ENCODE measurements around the gene TRUB2.

DNA sequence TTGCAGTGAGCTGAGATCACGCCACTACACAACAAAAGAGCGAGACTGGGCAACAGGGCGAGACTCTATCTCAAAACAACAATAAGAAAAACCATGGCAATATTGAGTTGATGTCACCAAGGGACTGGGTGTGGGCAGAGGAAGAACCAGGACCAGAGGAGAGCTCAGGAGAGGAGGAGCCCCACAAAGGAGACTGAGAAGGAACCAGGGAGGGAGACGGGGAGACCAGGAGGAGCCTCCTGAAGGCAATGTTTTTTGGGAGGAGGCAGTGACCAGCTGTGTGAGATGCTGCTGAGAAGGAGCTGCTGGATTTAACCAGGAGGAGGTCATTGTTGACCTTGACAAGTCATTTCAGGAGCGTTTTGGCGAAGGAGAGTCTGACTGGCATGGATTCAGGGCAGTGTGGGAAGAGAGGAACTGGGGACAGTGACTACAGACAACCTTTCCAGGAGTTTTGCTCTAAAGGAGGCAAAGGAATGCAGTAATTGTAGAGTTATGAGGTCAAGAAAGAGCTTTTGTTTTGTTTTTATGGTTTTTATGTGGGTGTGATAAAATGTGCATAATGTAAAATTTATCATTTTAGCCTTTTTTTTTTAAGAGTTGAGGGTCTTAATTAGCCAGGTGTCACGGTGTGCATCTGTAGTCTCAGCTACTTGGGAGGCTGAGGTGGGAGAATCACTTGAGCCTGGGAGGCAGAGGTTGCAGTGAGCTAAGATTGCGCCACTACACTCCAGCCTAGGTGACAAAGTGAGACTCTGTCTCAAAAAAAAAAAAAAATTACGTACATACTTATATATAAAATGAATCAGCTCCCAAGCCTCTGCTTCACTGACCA, 17.9 kb downstream of the TRUB2 start:
- no peak for TF ChIP-seq CTCF (IDR thresholded peaks at IDR 0.05)
- TF ChIP-seq POLR2A (IDR thresholded peaks at IDR 0.05), result no peak

Data from adrenal gland (tissue), 5 donors.